IMR-90 (cell line): ENCODE data around the gene PFDN1. TPM values are rescaled to one million over a fixed set of nuclear protein-coding genes. Genes with fewer than 3 reads are reported as not detected.

Experiments
- ATAC-seq: fragments of 200-7000 bp; cut with Tn5 transposase; 2 replicates; pipeline ENCODE4 v1.9.1; 2020; ENCODE audit warnings: low read depth, mild to moderate bottlenecking, moderate library complexity
- BruUV-seq: library from RNA; stranded (reverse); fragments of 400-500 nt; replicated peaks from 2 replicates; lab custom pipeline; 2021; lab: Mats Ljungman, UMichigan
- CTCF ChIA-PET: fragments of 300-600 bp; formaldehyde crosslinking; extraction: SDS; loops from one replicate; lab custom pipeline; 2021; ENCODE audit warnings: antibody characterized with exemption; lab: Yijun Ruan, JAX
- POLR2A ChIA-PET: fragments of 300-600 bp; sonication (Branson Sonifier 250); formaldehyde crosslinking; loops from one replicate; lab custom pipeline; 2022; ENCODE audit warnings: antibody characterized with exemption; ENCODE audit not compliant: unreplicated experiment; lab: Charles Lee
- DNase-seq: peaks from one replicate; pipeline ENCODE4 v3.0.0; 2013
- H2AFZ ChIP-seq: replicated peaks from 2 replicates; pipeline ENCODE3; 2013; ENCODE audit warnings: low read length, mild to moderate bottlenecking; ENCODE audit not compliant: poor library complexity
- H2AK5ac ChIP-seq: 2 replicates; pipeline ENCODE4 v1.6.1; 2013; ENCODE audit warnings: low read depth, low read length, inconsistent platforms
- H2AK9ac ChIP-seq: replicated peaks from 2 replicates; pipeline ENCODE3; 2013; ENCODE audit warnings: mild to moderate bottlenecking, low read depth, low read length, moderate library complexity; ENCODE audit not compliant: poor library complexity
- H2BK120ac ChIP-seq: 2 replicates; pipeline ENCODE4 v1.6.1; 2013; ENCODE audit warnings: low read depth, low read length, inconsistent platforms
- H2BK15ac ChIP-seq: 3 replicates; pipeline ENCODE4 v1.6.1; 2013; ENCODE audit warnings: low read depth, low read length, inconsistent platforms
- H2BK20ac ChIP-seq: 2 replicates; pipeline ENCODE4 v1.6.1; 2013; ENCODE audit warnings: low read depth, mild to moderate bottlenecking, inconsistent platforms, low read length, moderate library complexity
- H2BK5ac ChIP-seq: 2 replicates; pipeline ENCODE4 v1.6.1; 2013; ENCODE audit warnings: mild to moderate bottlenecking, low read depth, low read length, inconsistent platforms; ENCODE audit not compliant: poor library complexity, severe bottlenecking
- H3K14ac ChIP-seq: replicated peaks from 2 replicates; pipeline ENCODE4 v1.6.1; 2013; ENCODE audit warnings: low read depth, low read length, inconsistent platforms
- H3K18ac ChIP-seq: 2 replicates; pipeline ENCODE4 v1.6.1; 2013; ENCODE audit warnings: low read depth, low read length, control low read depth
- H3K23ac ChIP-seq: 2 replicates; pipeline ENCODE4 v1.6.1; 2013; ENCODE audit warnings: low read depth, low read length, inconsistent platforms
- H3K27ac ChIP-seq: 2 replicates; pipeline ENCODE4 v1.5.1; 2013; ENCODE audit warnings: mild to moderate bottlenecking, control low read depth, low read length; ENCODE audit not compliant: insufficient read depth
- H3K27me3 ChIP-seq: 2 replicates; pipeline ENCODE4 v1.6.1; 2013; ENCODE audit warnings: low read length; ENCODE audit not compliant: control insufficient read depth, insufficient read depth
- H3K36me3 ChIP-seq: 2 replicates; pipeline ENCODE4 v1.6.1; 2013; ENCODE audit warnings: low read length, mixed read lengths; ENCODE audit not compliant: control insufficient read depth, insufficient read depth
- H3K4ac ChIP-seq: 2 replicates; pipeline ENCODE4 v1.6.1; 2013; ENCODE audit warnings: low read depth, low read length, inconsistent platforms
- H3K4me1 ChIP-seq: 2 replicates; pipeline ENCODE4 v1.6.1; 2013; ENCODE audit warnings: low read length, mixed read lengths; ENCODE audit not compliant: control insufficient read depth, insufficient read depth
- H3K4me2 ChIP-seq: 2 replicates; pipeline ENCODE4 v1.6.1; 2013; ENCODE audit warnings: low read depth, mild to moderate bottlenecking, control low read depth, low read length, moderate library complexity
- H3K4me3 ChIP-seq: 2 replicates; pipeline ENCODE4 v1.5.1; 2013; ENCODE audit warnings: low read depth, mild to moderate bottlenecking, control low read depth, low read length, moderate library complexity; ENCODE audit not compliant: insufficient read depth
- H3K56ac ChIP-seq: 2 replicates; pipeline ENCODE4 v1.6.1; 2013; ENCODE audit warnings: low read length, inconsistent platforms; ENCODE audit not compliant: insufficient read depth; ENCODE audit errors: extremely low read depth
- H3K79me1 ChIP-seq, 2 experiments: 2 replicates each; pipeline ENCODE4 v1.6.1; 2013; ENCODE audit warnings: low read length in 2 of 2, inconsistent platforms in 1 of 2, low read depth in 1 of 2
- H3K9ac ChIP-seq: 2 replicates; pipeline ENCODE4 v1.6.1; 2013; ENCODE audit warnings: low read depth, low read length, control low read depth
- H3K9me1 ChIP-seq: 2 replicates; pipeline ENCODE4 v1.6.1; 2013; ENCODE audit warnings: low read length, inconsistent platforms; ENCODE audit not compliant: insufficient read depth
- H3K9me3 ChIP-seq: 2 replicates; pipeline ENCODE4 v1.6.1; 2013; ENCODE audit warnings: low read length; ENCODE audit not compliant: control insufficient read depth, insufficient read depth
- H4K20me1 ChIP-seq: 2 replicates; pipeline ENCODE4 v1.6.1; 2013; ENCODE audit warnings: low read length, inconsistent platforms; ENCODE audit not compliant: insufficient read depth
- H4K5ac ChIP-seq: 2 replicates; pipeline ENCODE4 v1.6.1; 2013; ENCODE audit warnings: mild to moderate bottlenecking, low read depth, low read length, control low read depth
- H4K8ac ChIP-seq, 2 experiments: 2 replicates each; pipeline ENCODE4 v1.6.1; 2013; ENCODE audit warnings: low read depth in 2 of 2, low read length in 2 of 2, control low read depth in 1 of 2, inconsistent platforms in 1 of 2
- H4K91ac ChIP-seq: 2 replicates; pipeline ENCODE4 v1.6.1; 2013; ENCODE audit warnings: low read depth, low read length, inconsistent platforms; ENCODE audit not compliant: insufficient read depth
- BHLHE40 ChIP-seq: fragments of 150-350 bp; IDR thresholded peaks from 2 replicates; pipeline ENCODE4 v1.6.1; 2016; ENCODE audit warnings: mild to moderate bottlenecking, low read depth, low read length
- CEBPB ChIP-seq: IDR thresholded peaks from 2 replicates; pipeline ENCODE4 v1.6.1; 2012; ENCODE audit warnings: low read depth, low read length, improper control_type of control experiment
- CHD1 ChIP-seq: IDR thresholded peaks from 2 replicates; pipeline ENCODE4 v1.6.1; 2012; ENCODE audit warnings: low read depth, low read length, improper control_type of control experiment
- MAZ ChIP-seq: IDR thresholded peaks from 2 replicates; pipeline ENCODE4 v1.6.1; 2012; ENCODE audit warnings: low read depth, mild to moderate bottlenecking, low read length, improper control_type of control experiment, moderate library complexity, borderline replicate concordance
- RAD21 ChIP-seq: IDR thresholded peaks from 2 replicates; pipeline ENCODE4 v1.6.1; 2012; ENCODE audit warnings: low read length, improper control_type of control experiment
- SMC3 ChIP-seq: fragments of 150-350 bp; IDR thresholded peaks from 2 replicates; pipeline ENCODE4 v1.6.1; 2016; ENCODE audit warnings: low read depth, mild to moderate bottlenecking, antibody characterized with exemption, low read length, moderate library complexity
- WGBS, 2 experiments: methylation state at CpG; one replicate each; pipeline versions ENCODE4 v1.1.5 to v1.1.7; 2013; ENCODE audit warnings: missing lambda C conversion rate in 2 of 2; ENCODE audit not compliant: insufficient read length in 1 of 2; ENCODE audit errors: extremely low coverage in 2 of 2; 5-methylcytosine and 5-hydroxymethylcytosine counted together
- dilution Hi-C: fragments of 300-500 bp; cut with HindIII; formaldehyde crosslinking; loops from one replicate; pipeline ENCODE4 v1.14.3; 2018; ENCODE audit warnings: low sequenced_read_pairs; ENCODE audit not compliant: unreplicated experiment
- in situ Hi-C: fragments of 300-500 bp; cut with MboI; formaldehyde crosslinking; loops from 3 replicates; pipeline ENCODE4 v1.14.3; 2019; ENCODE audit warnings: low sequenced_read_pairs, inconsistent platforms, mixed read lengths
- intact Hi-C: fragments of 100-400 bp; cut with micrococcal nuclease; formaldehyde crosslinking; loops from 2 replicates; pipeline ENCODE4 v1.10.0; 2022
- polyA plus RNA-seq, 3 experiments: library from polyadenylated mRNA; depleted of rRNA; stranded (reverse); fragments of >200 nt; gene quantifications; 2 replicates each; pipeline ENCODE4 v1.2.3, GENCODE V29; 2012; ENCODE audit warnings: low replicate concordance in 1 of 3
- total RNA-seq: library from RNA; depleted of rRNA; stranded (reverse); fragments of >200 nt; gene quantifications from 2 replicates; pipeline ENCODE4 v1.2.3, GENCODE V29; 2012
- TF ChIP-seq, protein P1 (sequence below): conservative IDR thresholded peaks from 2 replicates; pipeline ENCODE4 v1.5.1; 2012; ENCODE audit warnings: mild to moderate bottlenecking, low read depth, low read length, improper control_type of control experiment

The PFDN1 gene
- total and polyA plus RNA-seq, 2 of the 4 experiments (the other 2 are of a cell fraction) = 98.8 to 134 TPM

- BruUV-seq = no TSS peak
- H3K79me1 ChIP-seq = peaks cover 37 to 79% of the 10 kb centered on the region in 2 experiments
- intact Hi-C loops (no loop called here), in situ Hi-C loops (no loop called here), dilution Hi-C loops (no loop called here)
- no peak overlapping the region for H2BK15ac ChIP-seq
- H4K91ac ChIP-seq = no peak overlapping the region
- ChIA-PET POLR2A (no interaction called here), CTCF (interaction anchor here (0.7 to 1.3 kb wide), 2 partner anchors 10 to 40 kb away, joined by 3 read pairs; no protein-coding TSS in a partner anchor)
- H2BK20ac ChIP-seq = no peak overlapping the region
- H3K4me2 ChIP-seq = no peak overlapping the region
- H4K8ac ChIP-seq = no peak overlapping the region
- no peak overlapping the region for H2BK120ac ChIP-seq
- H3K18ac ChIP-seq = no peak overlapping the region
- TF ChIP-seq RAD21 (no peak), CEBPB (no peak), BHLHE40 (no peak), SMC3 (no peak), MAZ (no peak), CHD1 (no peak)
- TF ChIP-seq, protein P1, sequence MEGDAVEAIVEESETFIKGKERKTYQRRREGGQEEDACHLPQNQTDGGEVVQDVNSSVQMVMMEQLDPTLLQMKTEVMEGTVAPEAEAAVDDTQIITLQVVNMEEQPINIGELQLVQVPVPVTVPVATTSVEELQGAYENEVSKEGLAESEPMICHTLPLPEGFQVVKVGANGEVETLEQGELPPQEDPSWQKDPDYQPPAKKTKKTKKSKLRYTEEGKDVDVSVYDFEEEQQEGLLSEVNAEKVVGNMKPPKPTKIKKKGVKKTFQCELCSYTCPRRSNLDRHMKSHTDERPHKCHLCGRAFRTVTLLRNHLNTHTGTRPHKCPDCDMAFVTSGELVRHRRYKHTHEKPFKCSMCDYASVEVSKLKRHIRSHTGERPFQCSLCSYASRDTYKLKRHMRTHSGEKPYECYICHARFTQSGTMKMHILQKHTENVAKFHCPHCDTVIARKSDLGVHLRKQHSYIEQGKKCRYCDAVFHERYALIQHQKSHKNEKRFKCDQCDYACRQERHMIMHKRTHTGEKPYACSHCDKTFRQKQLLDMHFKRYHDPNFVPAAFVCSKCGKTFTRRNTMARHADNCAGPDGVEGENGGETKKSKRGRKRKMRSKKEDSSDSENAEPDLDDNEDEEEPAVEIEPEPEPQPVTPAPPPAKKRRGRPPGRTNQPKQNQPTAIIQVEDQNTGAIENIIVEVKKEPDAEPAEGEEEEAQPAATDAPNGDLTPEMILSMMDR = no peak
- WGBS, 2 experiments = no CpG with 5 or more reads among the region's 5 CpGs
- H3K36me3 ChIP-seq = peaks cover 6% of the 10 kb centered on the region; the same call in 1 of the 2 replicates
- H3K4ac ChIP-seq = no peak overlapping the region
- no peaks in the 10 kb centered on the region for H3K27me3 ChIP-seq
- no peak overlapping the region for H3K9ac ChIP-seq
- H4K20me1 ChIP-seq = peaks cover 9% of the 10 kb centered on the region; the same call in 1 of the 2 replicates
- no peak overlapping the region for H3K4me3 ChIP-seq
- H3K9me3 ChIP-seq = no peaks in the 10 kb centered on the region
- no peak overlapping the region for H3K56ac ChIP-seq
- peaks cover 17% of the 10 kb centered on the region for H3K4me1 ChIP-seq
- H3K14ac ChIP-seq = no peak overlapping the region
- peaks cover 19% of the 10 kb centered on the region for H3K9me1 ChIP-seq
- H2AK9ac ChIP-seq = peak overlapping the region; percentile 62
- DNase-seq (no peak), ATAC-seq (no peak)
- H3K23ac ChIP-seq = no peak overlapping the region
- H4K5ac ChIP-seq = no peak overlapping the region
- H2BK5ac ChIP-seq = no peak overlapping the region
- H3K27ac ChIP-seq = no peak overlapping the region
- no peak overlapping the region for H2AFZ ChIP-seq
- no peak overlapping the region for H2AK5ac ChIP-seq
These were observed 38.7 kb upstream of the PFDN1 start for GRCh38 chr5:140341591-140341990.
